Measurements from ENCODE around the gene VGLL4.
"Not testable (repeated sequence)": the region's sequence is repeated elsewhere in the genome, so short reads cannot be mapped to it uniquely, and the experiment has no call there.

Gene VGLL4

DNA sequence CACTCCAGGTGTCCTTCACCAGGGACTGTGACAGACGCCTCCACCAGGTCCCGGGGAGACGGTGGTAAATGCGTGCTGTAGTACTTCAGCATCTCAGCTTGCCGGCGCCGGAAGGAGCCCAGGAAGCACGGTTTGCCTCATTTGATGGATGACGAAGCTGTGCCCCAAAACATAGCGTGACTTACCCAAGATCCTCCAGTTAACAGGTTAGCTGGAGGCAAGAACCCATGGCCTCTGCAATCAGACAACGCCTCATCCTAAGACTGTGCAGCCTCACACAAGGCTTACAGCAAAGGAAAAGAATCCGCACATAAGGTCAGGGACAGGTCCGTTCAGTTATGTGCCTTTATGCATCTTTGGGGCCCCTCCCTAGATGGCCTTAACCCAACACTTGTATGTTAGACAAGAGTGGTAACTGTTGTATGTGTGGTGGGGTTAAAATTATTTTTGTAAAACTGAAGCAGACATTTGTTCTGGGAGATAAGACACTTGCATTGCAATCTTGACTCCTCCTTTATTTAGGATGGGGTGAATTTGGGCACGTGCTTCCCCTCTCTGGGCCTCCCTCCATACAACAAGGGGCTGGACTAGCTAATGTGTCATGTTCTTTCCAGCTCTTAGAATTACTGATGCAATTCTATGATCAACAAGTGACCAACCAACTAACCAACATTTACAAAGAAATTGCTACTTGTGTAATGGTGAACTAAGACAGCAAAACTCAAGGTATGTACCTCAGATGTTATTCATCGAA lies 39.4 kb downstream of the VGLL4 start:
- no peak for DNase-seq

DNA sequence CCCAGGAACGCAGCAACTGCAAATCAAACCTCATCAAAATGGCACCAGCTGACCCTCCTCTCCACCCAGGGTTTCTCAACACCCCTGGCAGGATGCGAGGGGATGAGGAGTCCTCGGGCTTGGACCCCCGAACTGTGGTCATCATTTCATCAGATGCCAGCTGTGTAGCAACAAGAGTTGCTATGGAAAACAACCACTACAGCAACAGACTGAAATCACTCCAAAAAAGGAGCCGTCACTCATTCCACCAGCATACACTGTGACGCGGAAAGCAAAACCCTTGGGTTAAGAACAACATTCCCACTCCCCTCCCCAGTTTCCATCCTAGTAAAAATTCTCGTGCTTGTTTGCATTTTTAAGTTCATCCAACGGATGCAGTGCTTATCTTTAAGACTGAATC lies 40.1 kb downstream of the VGLL4 start:
- DNase-seq = no peak

DNA sequence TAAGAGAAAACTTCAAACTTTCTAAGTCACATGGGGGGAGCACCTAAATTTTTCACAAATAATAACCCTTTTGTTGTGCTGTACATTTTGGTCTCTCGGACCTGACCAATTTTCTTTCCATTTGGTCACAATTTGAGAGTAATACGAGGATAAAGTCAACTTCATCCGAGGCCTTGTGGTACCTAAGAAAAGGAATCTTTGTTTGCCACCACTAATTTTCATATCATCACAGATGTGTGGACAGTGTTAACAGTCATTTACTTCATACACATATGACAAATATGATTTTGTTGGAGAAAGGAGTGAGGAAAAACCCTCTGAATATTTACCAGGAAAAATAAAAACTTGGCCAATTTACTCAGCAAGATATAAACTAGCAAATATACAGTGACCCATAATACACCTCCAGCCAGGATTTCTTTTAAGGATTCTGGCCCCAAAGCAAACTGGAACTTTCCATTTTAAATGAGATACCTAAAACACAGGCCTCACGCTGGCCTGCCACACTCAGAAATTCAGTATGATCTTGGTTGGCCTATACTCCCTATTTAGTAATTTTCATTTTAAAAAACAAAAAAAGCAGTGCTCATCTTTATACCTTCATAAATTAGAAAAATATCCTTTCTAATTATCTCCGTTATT lies 40.7 kb downstream of the VGLL4 start:
- no peak for DNase-seq

DNA sequence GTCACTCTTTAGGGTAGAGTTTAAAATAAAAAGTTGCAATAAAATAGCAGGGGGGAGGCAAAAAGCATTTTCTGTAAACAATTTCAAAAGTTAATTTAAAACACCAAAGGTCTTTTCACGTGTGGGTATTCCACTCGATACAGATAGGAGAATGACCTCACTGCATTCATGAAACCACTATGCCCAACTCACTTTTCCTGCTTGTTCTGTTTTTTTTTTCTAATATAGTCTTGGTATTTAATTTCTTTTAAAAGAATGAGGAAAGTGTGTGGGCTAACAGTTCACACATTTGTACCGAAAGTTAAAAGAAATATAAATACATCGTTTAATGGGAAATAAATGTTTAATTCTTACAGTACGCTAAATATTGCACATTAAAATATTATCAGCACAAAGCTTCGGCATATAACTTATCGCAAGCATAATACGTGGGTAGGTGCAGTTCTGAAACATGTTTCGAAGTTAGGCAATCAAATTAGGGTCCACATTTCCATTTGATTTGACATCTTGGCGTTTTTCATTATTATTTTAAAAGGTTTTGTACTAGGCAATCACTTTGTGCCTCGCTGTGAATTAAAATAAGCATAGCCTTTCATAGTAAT lies 41.4 kb downstream of the VGLL4 start:
- no peak for DNase-seq

DNA sequence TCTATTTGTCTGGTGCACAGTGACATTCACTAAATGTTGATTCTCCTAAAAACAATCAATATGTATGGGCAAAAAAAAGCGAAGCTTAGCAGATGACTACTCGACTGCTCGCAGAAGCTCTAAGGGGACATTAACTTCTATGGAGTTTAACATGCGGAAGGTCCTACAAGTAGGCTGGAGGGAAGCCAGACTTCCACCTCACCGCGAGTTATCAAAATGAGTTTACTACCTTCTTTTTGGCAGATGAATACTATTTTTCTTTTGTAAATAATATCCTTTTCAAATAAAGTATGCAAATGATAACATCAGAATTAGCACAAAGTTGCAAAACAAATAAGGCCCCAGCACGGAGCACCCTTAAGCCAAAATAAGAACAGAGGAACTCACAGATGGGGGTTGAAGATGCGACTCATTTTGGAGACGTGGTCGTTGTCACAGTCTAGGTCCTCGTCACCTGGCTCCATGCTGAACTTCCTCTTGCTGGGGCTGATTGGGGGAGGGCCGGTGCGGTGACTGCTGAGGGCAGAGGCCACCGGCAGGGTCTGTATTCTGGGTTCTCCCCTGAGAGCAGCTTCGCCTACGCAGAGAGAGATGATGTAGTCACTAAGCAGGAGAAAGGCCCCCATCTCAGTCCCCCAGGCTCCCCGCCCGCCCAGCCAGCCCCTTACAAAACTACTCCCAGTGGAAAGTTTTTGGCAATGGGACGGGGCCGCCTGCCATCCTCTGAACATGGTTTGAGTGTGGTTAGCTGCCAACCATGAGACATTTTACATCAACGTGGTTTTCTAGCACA lies 42.1 kb downstream of the VGLL4 start:
- no peak for DNase-seq

DNA sequence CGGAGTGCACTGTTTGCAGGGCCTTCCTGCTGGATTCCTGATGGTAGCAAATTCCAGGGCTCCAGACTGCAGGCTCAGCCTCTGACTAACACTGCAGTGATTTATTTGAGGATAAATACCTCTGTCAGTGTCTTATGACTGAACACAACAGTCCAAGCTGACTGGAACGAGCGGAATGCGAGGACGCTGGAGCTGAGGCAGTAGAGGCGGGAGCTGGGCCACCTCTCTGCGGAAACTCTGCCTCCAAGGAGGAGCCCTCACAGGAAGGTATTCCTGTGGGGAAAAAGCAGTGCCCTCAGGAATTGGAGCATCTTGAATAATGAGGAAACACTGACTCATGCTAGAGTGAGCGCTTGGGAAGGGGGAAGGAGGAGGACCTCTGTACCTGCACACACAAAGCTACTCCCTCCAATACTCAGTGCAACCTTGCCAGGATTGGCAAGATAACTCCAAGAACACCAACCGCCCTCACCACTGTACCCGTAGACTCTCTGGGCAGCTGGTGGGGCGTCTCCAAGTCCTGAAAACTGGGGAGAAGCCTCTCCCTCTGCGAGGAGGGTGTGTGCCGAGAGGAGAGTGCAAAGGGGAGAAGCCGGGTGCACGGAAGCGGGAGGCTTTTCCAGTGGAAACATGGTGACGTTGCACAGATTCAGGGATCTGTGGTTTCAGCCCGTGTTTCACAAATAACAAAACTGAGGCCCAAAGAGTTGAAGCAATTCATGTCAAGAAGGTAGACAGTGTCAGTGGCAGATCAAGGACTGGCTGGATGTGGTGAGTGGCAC lies 43.0 kb downstream of the VGLL4 start:
- DNase-seq = no peak

DNA sequence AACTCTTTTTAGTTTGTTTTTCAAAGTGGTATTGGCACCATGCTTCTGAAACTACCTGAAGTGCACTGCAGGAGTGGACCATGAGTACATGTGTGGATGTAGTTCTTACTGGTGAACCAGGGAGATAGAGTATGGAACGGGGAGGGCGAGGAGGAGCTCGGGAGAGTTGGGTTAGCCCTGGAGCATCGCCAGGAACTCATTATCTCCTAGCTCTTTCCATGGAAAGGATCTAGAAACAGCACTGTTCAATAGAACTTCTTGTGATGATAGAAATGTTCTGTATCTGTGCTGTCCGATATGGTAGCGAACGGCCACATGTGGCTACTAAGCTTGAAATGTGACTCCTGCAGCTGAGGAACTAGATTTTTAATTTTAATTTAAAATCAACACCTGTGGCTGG lies 47.3 kb downstream of the VGLL4 start:
- DNase-seq = no peak

DNA sequence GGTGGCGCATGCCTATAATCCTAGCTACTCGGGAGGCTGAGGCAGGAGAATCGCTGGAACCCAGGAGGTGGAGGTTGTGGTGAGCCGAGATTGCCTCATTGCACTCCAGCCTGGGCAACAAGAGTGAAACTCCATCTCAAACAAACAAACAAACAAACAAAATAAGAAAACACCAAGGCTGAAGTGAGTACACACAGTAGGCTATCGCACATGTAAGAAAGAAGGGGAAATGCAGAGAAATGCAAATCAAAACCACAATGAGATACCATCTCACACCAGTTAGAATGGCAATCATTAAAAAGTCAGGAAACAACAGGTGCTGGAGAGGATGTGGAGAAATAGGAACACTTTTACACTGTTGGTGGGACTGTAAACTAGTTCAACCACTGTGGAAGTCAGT lies 48.7 kb downstream of the VGLL4 start:
- not testable (repeated sequence) for DNase-seq

DNA sequence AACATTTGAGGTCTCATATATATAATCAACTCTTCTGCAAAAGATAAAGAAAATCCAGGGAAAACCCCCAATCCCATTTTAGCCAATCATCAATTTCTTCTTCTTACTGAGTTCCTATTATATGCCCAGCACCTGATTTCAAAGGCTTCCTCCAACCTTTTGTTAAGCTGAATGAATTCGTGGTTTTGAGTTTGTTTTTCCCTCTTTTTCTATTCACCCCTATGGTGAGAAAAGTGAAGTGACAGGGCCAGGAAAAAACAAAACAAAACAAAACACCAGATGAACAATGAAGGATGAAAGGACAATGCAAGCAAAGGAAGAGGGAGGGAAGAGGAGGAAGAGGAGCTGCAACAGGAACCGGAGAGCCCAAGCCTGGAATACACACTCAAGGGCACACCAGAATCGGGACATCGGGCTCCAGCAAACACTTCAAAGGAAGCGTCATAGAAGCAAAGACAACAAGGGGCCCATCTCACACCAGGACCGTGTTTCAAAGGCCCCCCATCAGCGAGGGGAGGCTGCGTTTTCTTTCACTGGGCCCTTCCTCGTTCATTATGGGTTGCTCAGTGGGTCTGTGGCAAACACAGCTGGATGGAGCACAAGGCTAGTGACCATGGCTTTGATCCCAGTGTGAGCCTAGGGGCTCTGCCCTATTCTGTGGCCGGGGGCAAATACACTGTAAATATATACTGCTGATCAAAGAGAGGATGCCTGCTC lies 50.2 kb downstream of the VGLL4 start:
- no peak for DNase-seq

DNA sequence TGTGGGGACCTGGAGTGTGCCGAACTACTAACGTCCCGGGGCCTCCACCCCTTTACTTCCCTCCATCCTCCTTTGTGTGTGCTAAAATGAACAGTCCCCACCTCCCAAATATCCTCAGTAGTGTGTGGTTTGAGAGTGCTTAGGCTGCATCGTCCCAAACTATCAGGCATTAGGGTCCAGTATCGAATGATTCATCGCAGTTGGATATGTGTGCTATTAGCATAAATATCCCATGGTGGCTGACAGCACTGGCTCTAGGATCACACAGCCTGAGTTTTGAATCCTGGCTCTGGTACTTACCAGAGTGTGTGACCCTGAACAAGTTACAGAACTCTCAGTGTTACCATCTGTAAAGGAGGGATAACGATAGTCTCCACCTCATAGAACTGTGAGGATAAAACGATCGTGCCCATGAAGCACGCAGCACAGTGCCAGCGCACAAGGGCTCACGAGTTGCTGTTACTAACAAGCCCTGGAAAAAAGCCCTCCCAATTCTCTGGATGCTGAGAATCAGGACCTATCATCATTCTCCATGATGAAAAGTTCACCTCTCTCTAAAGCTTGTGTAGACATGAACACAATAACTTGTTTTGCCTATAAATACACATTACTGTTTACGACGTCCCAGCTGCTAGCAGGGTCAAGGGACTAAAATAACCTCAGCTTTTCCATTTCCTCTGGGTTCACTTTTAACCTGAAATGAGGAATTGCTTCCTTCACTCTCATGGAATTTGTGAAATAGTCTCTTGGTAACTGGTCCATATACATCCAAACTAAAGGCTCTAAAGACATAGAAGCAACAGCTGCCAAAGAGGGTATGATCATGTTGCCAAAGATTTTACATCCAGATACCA lies 51.0 kb downstream of the VGLL4 start:
- DNase-seq = no peak

DNA sequence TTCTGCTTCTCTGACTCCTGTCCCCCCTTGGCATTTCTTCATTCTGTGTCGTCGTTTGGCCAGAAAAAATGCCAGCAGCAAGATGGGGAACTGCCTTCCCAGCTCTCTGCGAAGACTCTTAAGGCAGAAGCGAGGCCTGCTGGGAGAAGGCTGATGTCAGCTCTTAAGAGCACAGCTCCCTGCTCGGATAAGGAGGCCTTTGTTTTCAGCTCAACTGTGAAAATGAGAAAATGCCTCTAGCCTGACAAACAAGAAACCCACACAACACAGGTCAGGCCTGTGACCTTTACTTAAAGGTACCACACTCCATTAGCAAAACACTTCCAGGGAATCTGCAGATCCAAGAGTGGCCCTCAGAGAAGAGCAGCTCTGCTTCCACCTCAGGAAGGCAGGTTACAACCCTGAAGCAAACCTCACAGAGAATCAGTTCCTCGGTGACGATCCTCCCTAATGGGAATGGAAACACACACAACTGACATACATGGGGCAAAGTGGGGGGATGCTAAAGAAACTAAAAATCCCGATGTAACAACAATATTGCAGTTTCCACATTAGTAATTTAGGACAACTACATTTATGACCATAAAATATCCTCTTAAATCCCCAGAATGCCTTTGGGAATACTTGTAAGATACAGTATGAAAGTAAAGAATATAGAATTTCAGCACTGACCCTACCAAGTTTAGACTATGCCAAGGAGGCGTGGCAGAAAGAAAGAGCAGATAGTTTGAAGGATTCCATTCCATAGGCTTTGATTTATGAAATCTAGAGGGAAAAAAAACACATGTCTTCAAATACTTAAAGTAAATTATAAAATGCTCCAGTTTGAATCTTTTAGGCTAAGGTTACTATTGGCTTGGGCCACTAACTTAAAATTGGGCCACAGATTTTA lies 52.1 kb downstream of the VGLL4 start:
- DNase-seq = no peak

DNA sequence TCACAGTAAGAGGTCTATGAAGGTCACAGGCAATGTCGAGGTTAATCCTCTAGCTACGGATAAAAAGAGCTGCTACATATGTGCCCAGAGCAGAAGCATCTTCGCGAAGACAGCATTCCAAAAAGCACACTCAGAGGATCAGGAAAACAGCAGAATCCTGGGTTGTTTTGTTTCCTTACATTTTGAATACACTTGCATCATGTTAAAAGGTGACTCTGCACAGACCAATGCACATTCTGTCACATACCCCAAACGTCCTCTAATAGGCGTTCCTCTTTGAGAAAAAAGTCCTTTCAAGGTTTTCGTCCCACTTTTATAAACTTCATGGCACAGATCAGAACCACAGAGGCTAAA lies 52.7 kb downstream of the VGLL4 start:
- no peak for DNase-seq

DNA sequence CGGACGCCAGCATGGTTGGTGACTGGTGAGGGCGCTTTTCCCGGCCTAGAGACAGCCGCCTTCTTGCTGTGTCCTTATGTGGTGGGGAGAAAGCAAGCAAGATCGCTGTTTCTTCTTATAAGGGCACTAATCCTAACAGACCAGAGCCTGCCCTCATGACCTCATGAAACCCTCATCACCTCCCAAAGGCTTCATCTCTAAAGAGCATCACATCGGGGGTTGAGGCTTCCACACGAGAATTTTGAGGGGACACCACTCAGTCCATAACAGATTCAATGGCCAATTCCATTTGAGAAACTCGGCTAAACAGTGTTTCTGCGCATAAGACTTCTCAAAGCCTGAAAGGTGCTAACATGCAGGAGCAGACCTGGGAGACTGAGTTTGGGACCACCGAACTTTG lies 54.0 kb downstream of the VGLL4 start:
- no peak for DNase-seq

DNA sequence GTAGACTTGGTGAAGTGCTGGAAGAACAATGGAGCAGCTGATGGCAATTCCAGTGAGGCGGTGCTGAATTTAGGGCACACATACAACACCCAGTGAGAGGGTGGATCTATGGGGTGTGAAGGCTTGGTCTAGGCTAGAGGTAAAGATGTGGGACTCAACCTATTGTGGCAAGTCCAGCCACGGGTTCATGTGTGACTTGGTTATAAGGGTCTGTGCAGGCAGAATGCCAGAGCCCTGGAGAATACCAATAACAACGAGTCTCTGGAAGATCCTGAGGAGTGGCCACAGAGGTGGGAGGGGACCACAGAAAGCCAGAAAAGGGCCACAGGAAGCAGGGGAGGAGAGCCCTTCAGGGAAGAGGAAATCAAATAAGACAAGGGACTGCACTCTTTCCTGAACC lies 55.0 kb downstream of the VGLL4 start:
- no peak for DNase-seq

DNA sequence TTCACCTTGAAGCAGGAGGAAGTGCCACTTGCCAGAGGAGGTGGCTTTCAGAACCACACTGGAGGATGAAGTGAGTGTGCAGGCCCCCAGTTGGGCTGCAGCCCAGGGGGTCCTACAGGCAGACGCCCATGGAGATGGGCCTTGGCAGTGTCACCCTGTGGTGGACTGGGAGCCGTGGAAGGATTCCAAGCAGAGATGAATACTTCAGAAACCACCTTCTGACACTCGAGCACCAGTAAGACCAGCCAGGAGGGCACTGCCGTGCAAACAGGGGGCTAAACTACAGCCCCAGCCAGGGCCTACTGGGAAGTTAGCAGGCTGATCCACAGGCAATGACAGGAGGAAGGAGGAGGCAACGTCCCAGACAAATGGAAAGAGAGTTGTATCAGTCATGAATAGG lies 55.4 kb downstream of the VGLL4 start:
- DNase-seq = no peak

DNA sequence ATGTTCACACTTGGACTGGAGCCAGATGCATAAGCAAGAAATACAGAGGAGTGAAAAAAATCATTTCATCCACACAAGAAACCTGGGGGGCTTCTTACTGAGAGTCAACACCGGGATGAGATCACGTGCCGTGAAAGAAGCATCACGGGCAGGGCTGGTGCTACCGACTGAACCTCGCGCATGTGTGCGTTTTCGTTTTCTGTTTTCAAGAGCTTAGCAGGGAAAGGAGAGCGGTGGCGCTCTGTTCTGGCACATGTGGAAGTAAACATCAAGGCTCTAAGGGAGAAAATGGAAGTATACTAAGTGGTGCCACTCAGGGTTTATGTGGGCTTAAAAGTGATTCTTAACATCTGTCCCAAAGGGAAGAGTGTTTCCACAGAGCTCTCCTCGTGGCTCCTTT lies 55.9 kb downstream of the VGLL4 start:
- no peak for DNase-seq

DNA sequence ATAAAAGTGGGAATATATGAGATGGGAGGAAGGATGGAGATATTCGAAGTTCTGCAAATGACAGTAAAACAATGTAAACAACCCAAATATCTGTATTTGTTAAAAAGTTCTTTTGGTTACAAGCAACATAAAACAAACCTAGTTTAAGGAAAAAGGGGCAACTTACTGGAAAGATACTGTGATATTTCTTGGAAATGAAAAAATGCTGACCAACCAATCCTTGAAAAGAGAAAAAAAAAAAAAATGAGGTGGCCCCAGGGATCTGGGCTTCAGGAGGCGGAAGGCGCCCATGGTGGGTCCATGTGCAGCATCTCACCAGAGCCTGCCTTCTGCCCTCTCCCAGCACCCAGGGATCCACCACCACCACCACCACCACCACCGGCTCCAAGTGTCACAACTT lies 59.1 kb downstream of the VGLL4 start:
- DNase-seq = no peak

DNA sequence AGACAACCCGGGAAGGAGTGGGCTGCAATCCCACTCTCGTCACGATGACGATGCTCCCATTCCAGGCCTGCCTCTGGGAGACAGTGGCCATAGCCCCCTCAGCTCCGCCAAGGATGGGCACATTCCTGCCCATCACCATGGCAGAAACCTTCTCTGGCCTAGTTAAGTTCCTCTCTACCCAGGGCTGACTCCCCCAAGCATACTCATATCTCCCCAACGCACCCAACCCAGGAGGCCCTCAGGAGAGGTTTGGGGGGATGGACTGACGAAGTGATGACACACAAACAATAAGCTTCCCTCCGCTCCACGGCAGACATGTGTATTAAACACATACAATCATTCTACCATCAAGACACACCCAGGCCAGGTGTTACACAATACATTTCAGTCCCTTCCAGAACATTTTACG lies 60.1 kb downstream of the VGLL4 start:
- no peak for DNase-seq

DNA sequence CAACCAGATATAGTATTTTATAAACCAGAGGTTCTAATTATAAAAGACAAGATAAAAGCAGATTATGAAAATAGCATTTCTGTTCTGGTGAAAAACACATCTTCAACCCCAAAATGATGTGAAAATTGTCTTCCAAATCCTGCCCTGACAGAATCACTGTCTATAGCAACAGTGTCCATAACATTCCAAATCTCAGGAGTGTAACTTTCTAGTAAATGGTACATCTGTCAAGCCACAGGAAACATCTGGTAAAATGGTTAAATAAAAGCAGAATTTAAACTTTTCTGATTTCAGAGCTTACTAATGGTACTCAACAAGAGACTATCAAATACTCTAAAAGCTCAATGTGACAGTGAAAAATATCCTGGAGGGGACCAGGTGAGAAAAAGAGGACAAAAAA lies 60.5 kb downstream of the VGLL4 start:
- DNase-seq = no peak
